T-helper 9 cell (primary cell): ENCODE data around the gene IL17C.

ENCODE experiments used
- DNase-seq: peaks from one replicate; pipeline ENCODE4 v3.0.0-alpha.2; 2020

Gene IL17C

GRCh38 chr16:88610909-88611812, 27.2 kb upstream of the IL17C start:
- no peak for DNase-seq

- DNase-seq = no peak
These were observed 25.1 kb upstream of the IL17C start for GRCh38 chr16:88613293-88613692.

DNA sequence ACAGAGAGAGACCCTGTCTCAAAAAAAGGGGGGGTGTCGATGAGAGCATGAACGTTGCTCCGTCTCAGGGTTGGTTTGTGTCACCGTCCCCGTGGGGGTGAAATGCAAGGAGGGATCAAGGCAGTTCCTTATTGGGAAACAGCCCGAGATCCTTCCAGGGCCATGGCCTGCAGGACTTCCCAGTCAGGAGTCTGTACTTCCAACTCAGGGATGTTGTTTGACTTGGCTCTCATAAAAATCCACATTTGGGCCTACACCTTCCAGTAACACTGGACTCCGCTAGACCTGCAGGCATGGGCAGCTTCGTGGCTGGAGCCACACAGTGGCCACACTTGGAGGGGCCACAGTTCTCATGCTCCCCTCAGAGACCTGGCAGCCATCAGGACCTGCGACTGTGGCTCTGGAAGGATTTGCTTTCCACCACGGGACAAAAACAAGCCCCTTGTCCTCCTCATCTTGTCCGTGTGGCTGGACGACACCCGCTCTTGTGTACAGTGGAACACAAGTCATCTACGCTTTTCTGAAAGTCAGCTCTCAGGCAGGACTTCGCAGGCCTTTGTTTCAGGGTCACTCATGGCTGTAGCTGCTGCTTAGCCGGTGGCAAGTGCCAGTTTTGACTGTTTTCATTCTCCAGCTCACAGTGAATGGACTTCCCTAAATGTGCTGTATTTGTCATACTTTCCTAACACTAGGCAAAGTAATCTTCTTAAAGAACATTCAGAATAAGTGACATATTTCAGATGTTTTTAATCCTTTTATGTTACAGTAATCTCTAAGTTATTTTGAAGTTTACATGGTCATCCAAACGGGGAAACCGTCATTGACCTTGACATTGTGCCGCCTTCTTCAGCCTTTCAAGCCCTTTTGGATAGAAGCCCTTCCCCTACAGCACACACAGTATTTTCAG, 24.2 kb upstream of the IL17C start:
- no peak for DNase-seq

DNA sequence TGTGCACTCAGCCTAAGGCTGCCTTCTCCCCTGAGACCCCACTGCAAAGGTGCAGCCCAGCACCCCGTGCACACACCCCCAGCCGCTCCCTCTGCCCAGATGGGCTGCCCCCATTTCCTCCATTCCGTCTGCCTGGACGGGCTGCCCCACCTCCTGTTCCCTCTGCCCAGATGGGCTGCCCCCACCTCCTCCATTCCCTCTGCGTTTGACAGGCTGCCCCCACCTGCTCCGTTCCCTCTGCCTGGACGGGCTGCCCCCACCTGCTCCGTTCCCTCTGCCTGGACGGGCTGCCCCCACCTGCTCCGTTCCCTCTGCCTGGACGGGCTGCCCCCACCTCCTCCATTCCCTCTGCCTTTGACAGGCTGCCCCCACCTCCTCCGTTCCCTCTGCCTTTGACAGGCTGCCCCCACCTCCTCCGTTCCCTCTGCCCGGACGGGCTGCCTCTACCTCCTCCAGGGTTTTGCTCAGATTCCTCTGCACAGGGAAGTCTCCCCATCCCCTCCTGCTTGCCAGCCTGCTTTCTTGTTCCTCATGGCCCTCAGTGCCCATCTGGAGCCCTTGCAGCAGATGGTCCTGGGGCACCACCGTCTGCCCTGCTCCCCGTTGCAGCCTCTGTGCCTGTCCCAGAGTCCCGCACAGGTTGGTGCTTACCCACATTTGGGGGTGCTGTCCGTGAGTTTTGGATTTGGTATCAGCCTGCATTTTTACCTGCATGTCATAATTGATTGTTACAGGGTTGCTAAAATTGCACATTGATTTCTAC, 23.4 kb upstream of the IL17C start:
- DNase-seq = no peak

DNA sequence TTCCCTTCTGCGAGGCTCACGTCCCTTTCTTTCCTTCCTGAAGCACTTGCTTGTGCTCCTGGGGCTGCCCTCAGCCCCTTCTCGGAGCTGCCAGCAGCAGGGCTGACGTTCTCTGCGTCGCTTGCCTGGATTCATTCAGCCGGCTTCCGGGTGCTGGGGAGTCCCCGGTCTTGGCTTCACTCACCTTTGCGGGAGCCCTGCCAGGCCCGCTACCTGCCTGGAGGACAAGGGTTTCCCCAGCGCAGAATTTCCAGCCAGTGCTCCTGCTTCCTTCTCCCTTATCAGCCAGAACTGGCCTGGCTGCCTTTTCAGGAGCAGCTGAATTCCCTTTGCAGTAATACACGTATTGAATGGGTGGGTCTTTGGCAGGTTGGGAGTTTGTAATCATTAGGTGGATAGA, 22.1 kb upstream of the IL17C start:
- no peak for DNase-seq

- no peak for DNase-seq
These were observed 21.6 kb upstream of the IL17C start for GRCh38 chr16:88616736-88617135.

GRCh38 chr16:88617268-88618031, 20.9 kb upstream of the IL17C start:
- DNase-seq = no peak

- no peak for DNase-seq
These were observed 20.0 kb upstream of the IL17C start for GRCh38 chr16:88618182-88618955.

- DNase-seq = no peak
These were observed 19.3 kb upstream of the IL17C start for GRCh38 chr16:88618956-88619667.

- DNase-seq = peak; percentile 68
These were observed 18.2 kb upstream of the IL17C start for GRCh38 chr16:88619859-88620815.

GRCh38 chr16:88622125-88622524, 16.2 kb upstream of the IL17C start:
- no peak for DNase-seq

GRCh38 chr16:88622866-88623265, 15.5 kb upstream of the IL17C start:
- no peak for DNase-seq

GRCh38 chr16:88623858-88624257, 14.5 kb upstream of the IL17C start:
- no peak for DNase-seq

GRCh38 chr16:88624481-88624880, 13.9 kb upstream of the IL17C start:
- DNase-seq = no peak

DNA sequence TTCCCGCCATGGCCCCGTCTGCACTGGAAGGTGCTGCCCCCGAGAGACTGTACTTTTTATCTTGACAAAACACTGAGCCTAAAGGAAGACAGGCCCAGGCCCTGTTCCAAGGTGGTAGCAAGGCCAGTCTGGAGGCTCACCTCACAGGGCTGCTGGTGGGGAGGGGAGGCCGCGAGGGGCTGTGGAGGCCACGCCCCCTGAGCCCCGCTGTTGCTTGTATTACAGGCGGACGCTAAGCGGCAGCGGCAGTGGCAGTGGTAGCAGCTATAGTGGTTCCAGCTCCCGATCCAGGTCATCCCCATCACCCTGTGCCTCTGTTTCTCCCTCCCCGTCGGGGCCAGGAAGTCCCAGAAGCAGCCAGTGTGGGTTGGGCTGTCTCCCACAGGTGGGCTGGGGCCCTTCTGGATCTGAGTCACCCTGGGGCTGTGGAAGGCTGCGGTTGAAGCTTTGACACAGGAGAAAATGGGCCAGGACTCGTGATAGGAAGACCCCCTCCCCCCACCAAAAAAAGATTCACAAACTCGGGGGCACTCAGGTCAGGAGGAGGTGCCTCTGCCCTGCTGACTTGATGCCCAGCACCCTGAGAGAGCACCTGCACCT, 13.3 kb upstream of the IL17C start:
- no peak for DNase-seq

DNA sequence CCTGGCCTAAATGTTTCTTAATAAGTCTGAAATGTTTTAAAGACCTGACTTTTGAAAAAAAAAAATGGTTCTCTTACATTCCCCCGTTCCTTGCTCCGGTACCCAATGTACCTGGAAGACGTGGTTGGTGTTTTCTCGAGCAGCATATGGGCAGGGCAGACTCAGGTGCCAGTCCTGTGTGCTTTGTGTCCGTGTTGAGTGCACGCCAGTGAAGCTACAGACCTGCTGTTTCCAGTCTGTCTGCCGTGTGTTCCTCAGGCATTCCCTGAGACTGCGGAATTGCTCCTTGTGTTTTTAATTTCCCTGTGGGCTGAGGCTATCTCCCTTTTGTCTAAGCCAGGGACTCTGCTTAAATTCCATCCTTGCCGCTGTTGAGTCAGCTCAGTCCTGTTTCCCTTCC, 11.7 kb upstream of the IL17C start:
- DNase-seq = no peak

- no peak for DNase-seq
These were observed 10.6 kb upstream of the IL17C start for GRCh38 chr16:88627531-88628411.

GRCh38 chr16:88628512-88628974, 9.8 kb upstream of the IL17C start:
- no peak for DNase-seq
